Chondrocyte (in vitro differentiated cells): ENCODE results near the gene SLC35B2. TPM values are rescaled to one million over a fixed set of nuclear protein-coding genes. Genes with fewer than 3 reads are reported as not detected.

Source experiments
- DNase-seq: peaks from one replicate; pipeline ENCODE4 v3.0.0; 2021; ENCODE audit warnings: mixed read lengths, low spot score
- H3K27ac Mint-ChIP-seq: one replicate; pipeline ENCODE4 v1.8.0; 2021; ENCODE audit warnings: mild to moderate bottlenecking, moderate library complexity, mixed read lengths; ENCODE audit not compliant: unreplicated experiment
- H3K27me3 Mint-ChIP-seq: 2 replicates; pipeline ENCODE4 v1.8.0; 2021; ENCODE audit warnings: low read depth, mixed read lengths
- H3K36me3 Mint-ChIP-seq: 2 replicates; pipeline ENCODE4 v1.8.0; 2021; ENCODE audit warnings: low read depth, mixed read lengths
- H3K4me1 Mint-ChIP-seq: 2 replicates; pipeline ENCODE4 v1.8.0; 2021; ENCODE audit warnings: low read depth, mild to moderate bottlenecking, mixed read lengths
- H3K4me3 Mint-ChIP-seq: one replicate; pipeline ENCODE4 v1.8.0; 2021; ENCODE audit warnings: mild to moderate bottlenecking, moderate library complexity, mixed read lengths; ENCODE audit not compliant: unreplicated experiment
- H3K9me3 Mint-ChIP-seq: 2 replicates; pipeline ENCODE4 v1.8.0; 2021; ENCODE audit warnings: low read depth, mixed read lengths
- CTCF ChIP-seq: fragments of 200-600 bp; sonication (generic); IDR thresholded peaks from 2 replicates; pipeline ENCODE4 v1.5.0; 2021; ENCODE audit warnings: antibody characterized with exemption, mild to moderate bottlenecking, moderate library complexity
- total RNA-seq: library from RNA; stranded (reverse); gene quantifications from 3 replicates; pipeline ENCODE4 v1.2.1, GENCODE V29; 2021

Gene SLC35B2
- total RNA-seq, 1 donor from 2014 or later = 71.5 TPM

- Mint-ChIP-seq H3K4me1 (peaks cover 4% of the 10 kb centered on the region), H3K27me3 (peaks cover 9% of the 10 kb centered on the region), H3K4me3 (no peak overlapping the region), H3K9me3 (no peaks in the 10 kb centered on the region), H3K36me3 (peaks cover 36% of the 10 kb centered on the region), H3K27ac (no peak overlapping the region)
- no peak for DNase-seq
- no peak for TF ChIP-seq CTCF
Measured at GRCh38 chr6:44302856-44303255, 45.5 kb upstream of the SLC35B2 start.

- TF ChIP-seq CTCF = no peak
- Mint-ChIP-seq H3K27ac (no peak overlapping the region), H3K9me3 (no peaks in the 10 kb centered on the region), H3K4me1 (peaks cover 6% of the 10 kb centered on the region), H3K36me3 (peaks cover 35% of the 10 kb centered on the region), H3K4me3 (no peak overlapping the region), H3K27me3 (peaks cover 12% of the 10 kb centered on the region)
- DNase-seq = no peak
Measured at GRCh38 chr6:44301782-44302564, 44.6 kb upstream of the SLC35B2 start.

GRCh38 chr6:44301106-44301505 lies 43.8 kb upstream of the SLC35B2 start:
- peaks cover 34% of the 10 kb centered on the region for H3K36me3 Mint-ChIP-seq
- no peak for TF ChIP-seq CTCF

GRCh38 chr6:44300292-44300823 lies 43.0 kb upstream of the SLC35B2 start:
- Mint-ChIP-seq H3K36me3 (peaks cover 28% of the 10 kb centered on the region), H3K27me3 (peaks cover 25% of the 10 kb centered on the region), H3K27ac (no peak overlapping the region), H3K4me1 (peaks cover 6% of the 10 kb centered on the region), H3K4me3 (no peak overlapping the region), H3K9me3 (no peaks in the 10 kb centered on the region)
- TF ChIP-seq CTCF = no peak
- peak; percentile 84 for DNase-seq

More at GRCh38 chr6:44301106-44301505, 43.8 kb upstream of the SLC35B2 start:
- no peaks in the 10 kb centered on the region for H3K9me3 Mint-ChIP-seq
- peaks cover 20% of the 10 kb centered on the region for H3K27me3 Mint-ChIP-seq
- H3K4me3 Mint-ChIP-seq = no peak overlapping the region
- no peak overlapping the region for H3K27ac Mint-ChIP-seq
- peak; percentile 84 for DNase-seq
- H3K4me1 Mint-ChIP-seq = peaks cover 6% of the 10 kb centered on the region

- Mint-ChIP-seq H3K36me3 (peaks cover 26% of the 10 kb centered on the region), H3K27ac (no peak overlapping the region), H3K4me3 (no peak overlapping the region), H3K27me3 (peaks cover 35% of the 10 kb centered on the region), H3K4me1 (peaks cover 6% of the 10 kb centered on the region), H3K9me3 (no peaks in the 10 kb centered on the region)
- DNase-seq = no peak
- no peak for TF ChIP-seq CTCF
Measured at GRCh38 chr6:44298864-44299263, 41.5 kb upstream of the SLC35B2 start.
